ENCODE measurements around the gene ITPKC.

Gene ITPKC

DNA sequence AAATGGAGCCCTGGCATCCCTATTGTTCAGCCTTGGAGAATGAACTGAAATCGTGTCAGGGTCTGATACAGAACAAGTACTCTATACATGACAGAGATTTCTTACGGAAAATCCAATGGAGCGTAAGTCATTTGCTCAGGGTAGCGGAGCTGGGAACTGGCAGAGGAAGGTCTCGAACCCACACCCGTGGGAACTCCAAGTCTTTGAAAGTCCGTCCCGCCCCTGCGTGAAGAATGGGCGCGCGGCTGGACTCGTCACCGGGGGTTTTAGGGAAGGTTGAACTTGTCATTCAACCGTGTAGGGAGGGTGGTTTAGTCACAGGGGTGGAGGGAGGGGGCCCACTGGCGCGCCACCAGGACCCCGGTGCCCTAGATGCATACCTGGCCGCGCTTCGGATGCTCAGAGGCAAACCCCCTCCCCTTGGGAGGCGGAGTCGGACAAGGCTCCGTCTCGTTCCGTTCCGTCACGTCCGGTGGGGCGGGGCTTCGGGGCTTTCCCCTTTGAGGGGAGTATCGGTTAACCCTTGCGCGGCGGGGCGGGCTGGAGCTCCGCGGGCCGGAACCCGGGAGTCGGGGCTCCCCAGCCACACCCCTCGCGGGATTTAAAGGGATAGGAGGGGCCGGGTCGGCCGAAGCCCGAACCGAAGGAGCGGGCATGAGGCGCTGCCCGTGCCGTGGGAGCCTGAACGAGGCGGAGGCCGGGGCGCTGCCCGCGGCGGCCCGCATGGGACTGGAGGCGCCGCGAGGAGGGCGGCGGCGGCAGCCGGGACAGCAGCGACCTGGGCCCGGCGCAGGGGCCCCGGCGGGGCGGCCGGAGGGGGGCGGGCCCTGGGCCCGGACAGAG, at the start of gene ITPKC, which contains the start of gene COQ8B:
ITPKC (plus strand) TSS at position 631 of the 843 bp plus-strand sequence; CDS start at position 655, 24 bp downstream.
COQ8B (minus strand) TSS at position 405 of the 843 bp plus-strand sequence. CDS start 2,254 bp downstream, outside the sequence.
- DNase-seq, result peak; percentile 97 to 99

DNA sequence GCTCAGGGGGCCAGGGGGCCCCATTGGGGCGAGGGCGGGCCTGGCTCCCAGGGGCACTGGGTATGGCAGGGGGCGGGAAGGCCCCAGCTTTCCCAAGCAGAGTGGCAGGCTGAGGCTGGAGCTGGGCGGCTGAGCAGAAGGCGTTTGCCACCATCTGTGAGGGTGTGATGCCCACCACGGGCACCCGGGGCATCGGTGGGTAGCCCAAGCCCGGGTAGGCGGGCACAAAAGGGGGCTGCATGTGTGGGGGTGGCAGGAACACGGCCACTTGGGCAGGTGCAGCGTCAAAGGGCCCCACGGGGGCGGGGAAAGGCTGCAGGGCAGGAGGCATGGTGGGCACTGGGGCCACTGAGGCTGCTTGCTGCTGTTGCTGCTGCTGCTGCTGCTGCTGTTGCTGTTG, 49.3 kb upstream of the ITPKC start:
- no peak for DNase-seq

DNA sequence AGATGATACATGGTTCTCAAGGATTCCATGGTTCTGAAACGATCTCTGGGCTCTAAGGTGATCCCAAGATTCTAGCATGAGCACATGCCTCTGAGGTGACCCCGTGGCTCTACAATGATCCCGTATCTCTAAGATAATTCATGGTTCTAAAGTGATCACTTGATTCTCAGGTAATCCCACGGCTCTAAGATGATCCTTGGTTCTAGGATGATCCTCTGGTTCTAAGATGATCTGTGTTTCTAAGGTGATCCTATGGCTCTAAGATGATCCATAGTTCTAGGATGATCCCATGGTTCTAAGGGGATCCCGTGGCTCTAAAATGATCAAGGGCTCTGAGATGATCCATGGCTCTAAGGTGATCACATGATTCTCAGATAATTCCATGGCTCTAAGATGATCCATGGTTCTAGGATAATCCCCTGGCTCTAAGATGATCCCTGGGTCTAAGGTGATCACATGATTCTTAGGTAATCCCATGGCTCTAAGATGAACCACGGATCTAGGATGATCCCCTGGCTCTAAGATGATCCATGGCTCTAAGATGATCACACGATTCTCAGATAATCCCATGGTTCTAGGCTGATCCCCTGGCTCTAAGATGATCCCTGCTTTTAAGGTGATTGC, 47.8 kb upstream of the ITPKC start:
- no peak for DNase-seq

DNA sequence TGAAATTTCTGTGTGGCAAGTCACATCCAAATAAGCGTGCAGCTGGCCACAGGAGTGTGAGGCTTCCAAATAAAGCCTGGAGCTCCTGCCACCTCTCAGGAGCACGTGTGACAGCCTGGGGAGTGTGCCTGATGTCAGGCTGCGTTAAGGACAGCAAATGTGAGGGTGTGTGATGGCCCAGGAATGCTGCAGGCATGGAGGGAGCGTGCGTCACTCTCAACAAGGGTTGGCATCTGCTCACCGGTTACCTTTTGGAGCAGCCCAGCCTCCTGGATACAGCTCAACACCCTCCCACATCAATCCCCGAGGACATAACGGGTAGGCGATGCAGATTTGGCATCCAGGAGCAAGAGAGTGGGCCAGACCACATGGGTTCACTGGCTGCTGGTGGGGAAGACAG, 45.5 kb upstream of the ITPKC start:
- DNase-seq, result no peak

DNA sequence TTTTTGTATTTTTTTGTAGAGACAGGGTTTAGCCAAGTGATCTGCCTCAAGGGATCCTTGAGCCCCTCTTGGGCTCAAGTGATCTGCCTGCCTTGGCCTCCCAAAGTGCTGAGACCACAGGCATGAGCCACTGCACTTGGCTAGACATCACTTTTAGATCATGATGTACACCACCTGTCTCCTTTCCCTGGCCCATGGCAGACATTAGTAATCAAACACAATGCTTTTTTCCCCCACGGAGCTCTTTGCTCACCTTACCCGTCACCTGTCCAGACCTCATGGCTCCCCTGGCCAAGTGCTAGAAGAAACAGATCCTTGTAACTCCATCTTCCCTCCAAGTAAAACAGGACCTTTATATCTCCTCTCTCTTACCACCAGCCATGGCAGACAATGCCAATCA, 44.9 kb upstream of the ITPKC start:
- DNase-seq, result no peak

DNA sequence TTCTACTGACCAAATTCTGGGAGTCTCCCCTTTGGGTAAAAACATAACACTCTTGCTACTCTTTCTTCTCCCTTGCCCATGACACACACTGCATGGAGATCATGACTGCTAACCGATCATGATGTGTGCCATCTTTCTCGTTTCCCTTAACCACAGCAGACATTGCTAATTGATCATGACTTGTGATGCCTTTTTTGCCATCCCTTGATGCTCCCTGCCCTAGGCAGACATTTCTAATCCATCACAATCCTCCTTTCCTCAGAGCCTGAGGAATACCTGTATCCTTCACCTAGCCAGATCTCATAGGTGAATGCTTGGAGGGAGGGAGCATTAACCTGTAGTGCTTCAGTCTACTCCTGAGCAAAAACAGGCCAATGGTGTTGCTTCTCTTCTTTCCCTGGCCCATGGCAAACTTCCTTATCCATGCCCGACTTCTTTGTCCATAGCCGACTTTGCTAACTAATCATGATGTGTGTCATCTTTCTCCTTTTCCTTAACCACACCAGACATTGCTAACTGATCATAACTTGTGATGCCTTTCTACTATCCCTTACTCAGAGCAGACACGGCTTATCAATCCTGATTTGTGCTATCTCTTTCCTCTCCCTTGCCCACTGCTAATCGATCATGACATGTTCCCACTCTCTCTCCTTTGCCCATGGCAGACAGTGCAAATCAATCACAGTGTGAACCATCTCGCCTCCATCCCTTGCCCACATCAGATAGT, 44.2 kb upstream of the ITPKC start:
- no peak for DNase-seq

DNA sequence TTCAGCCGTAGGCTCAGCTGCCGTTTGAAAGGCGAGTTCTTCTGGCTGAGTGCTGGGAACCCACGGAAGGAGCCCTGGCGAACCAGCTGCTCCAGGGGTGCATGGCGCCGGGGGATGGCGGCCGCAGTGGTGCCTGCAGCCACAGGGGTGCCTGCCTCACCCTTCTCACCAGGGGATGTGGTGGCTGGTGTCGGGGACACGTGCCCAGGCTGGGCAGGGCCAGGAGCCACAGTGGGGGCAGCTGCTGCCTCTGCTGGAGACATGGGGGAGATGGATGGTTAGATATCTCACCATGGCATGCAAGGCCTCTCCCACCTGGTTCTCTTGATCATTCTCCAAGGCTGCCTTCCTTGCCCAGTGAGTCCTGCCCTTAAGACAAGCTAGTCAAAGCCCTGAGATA, 43.5 kb upstream of the ITPKC start:
- DNase-seq, result no peak

DNA sequence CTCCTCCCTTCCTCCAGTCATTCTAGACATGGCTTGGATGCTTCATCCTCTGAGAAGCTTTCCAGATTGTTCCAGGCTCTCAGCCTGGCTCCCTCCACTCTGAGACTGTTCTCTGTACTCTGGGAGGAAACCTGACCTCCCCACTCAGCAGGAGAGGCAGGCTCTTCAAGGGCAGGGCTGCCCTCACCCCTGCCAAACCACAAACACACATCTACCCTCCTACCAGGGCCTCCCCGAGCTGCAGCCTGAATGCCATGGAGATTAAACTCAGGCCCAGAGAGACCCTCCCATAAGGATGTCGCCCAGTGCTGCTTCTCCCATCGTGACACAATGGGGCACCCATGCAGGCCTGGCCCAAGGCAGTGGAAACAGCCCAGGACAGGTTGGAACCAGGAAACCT, 42.6 kb upstream of the ITPKC start:
- no peak for DNase-seq

DNA sequence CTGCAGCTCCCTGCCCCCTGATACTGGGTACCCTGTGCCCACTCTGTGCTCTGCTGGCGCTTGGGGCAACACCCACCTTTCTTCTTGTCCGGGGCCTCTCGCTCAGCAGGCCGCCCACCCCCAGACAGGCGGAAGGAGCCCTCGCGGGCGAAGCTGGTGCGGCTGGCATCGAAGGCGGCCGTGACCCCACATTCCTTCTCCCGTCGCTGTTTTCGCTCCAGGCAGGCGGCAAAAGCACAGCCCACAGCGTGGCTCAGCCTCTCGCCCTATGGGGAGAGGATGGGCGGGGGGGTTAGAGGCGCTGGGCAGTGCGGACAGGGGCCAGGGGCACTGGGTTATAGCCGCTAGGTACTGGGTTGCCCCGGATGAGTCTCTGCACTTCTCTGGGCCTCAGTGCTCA, 39.8 kb upstream of the ITPKC start:
- DNase-seq, result no peak

DNA sequence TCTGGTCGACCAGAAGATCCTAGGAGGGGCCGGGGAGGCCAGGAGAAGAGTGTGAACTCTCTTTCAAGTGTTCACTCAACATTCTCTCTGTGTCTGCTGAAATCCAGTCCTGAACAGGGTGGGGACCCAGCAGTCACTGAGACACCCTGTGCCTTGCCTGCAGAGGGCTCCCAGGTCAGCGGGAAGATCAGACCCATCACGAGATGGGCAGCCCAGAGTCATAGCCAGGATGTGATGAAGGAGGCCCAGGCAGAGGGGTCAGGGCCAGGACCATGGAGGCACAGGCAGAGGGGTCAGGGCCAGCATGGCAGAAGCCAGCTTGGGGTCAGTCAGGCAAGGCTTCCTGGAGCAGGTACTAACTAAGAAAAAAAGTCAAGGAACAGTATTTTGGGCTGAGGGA, 35.9 kb upstream of the ITPKC start:
- DNase-seq, result no peak

DNA sequence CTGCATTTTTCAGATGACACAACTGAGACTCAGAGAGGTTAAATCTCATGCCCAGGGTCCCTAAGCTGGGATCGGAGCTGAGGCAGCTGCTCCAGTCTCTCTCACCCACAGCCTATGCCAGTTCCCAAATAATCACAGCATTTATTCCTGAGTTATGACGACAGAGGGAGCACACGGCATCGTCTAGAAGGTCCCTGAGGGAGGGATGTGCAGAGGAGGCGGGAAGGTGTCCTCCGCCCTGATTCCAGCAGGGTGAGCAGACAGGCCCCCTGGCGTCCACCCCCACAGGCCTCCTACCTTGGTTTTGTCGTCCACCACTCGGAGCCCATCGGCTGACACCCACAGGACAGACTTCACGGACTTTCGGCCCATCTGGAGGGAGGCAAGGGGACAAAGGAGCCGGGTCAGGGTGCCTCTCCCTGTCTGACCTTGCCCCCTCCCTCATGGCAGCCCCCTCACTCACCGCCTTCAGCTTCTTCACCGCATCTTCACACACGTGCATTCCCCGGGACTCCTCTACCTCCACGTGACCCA, 34.4 kb upstream of the ITPKC start:
- DNase-seq, result no peak

DNA sequence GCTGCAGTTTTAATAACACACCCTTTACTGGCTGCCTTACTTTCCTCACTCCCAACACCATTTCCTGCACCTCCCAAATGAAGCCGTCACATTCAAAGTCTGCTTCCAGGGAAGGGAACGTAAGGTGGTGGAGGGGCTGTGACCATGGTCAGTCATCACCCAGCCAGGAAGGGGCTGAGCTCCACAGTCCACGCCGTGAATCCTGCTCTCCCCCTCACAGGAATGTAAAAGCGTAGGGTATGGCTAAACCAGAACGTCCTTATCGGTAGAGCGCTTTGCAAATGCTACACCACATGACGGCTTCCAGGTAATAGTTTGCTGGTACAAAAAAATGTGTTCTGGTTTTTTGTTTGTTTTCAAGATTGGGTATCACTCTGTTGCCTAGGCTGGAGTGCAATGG, 33.5 kb upstream of the ITPKC start:
- DNase-seq, result no peak

DNA sequence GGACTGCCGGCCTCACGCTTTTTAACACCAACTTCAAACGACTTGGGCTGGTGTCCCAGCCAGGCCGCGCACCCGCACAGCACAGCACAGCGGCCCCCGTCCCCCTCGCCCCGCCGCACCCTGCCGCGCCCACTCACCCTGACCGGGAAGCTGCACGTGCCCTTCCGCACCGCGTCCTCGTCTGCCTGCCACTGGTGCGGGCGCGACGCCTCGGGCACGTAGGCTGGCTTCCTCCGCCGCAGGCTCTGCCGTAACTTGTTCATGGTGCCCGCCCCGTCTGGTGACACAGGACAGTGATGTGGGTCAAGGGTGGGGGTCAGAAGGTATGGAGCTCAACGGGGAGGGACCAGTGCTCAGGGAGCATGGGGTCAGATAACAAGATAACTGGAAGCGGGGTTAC, 32.6 kb upstream of the ITPKC start:
- DNase-seq, result no peak

DNA sequence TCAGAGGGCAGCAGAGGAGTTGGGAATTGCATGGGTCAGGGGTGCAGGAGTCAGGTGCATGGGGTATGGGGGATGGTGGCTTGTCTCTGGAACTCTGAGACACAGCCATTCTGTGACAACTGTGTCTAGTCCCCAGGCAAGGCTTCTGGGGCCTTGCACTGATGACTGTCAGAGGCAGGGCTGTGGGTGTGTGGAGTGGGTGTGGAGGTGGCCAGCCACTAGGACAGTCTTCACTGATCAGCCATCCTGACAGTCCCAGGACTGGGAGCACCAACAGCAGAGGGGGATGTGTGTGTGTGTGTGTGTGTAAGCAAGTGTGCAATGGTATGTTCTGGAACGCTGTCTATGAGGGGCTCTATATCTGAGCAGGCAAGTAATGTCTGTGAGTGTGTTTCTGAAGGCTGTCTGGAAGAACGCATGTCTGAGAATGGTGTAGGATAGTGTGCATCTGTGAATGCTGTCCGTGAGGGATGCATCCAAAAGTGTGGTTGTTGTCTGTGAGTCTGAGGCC, 31.8 kb upstream of the ITPKC start:
- no peak for DNase-seq

DNA sequence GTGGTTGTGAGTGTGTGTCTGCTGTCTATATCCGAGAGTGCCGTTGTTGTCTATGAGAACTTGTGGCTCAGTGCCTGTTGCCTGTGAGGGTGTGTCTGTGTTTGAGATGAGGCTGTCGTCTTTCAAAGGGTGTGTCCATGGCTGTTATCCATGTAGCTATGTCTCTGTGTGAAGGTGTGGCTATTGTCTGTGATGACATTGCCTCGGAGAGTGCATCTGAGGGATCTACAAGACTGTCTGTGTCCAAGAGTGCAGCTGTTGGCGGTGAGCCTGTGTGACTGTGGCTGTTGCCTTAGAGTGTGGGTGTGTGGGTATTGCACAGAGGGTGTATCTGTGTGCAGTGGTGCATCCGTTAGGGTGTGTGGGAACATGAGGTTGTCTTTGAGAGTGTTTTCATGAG, 31.3 kb upstream of the ITPKC start:
- no peak for DNase-seq

DNA sequence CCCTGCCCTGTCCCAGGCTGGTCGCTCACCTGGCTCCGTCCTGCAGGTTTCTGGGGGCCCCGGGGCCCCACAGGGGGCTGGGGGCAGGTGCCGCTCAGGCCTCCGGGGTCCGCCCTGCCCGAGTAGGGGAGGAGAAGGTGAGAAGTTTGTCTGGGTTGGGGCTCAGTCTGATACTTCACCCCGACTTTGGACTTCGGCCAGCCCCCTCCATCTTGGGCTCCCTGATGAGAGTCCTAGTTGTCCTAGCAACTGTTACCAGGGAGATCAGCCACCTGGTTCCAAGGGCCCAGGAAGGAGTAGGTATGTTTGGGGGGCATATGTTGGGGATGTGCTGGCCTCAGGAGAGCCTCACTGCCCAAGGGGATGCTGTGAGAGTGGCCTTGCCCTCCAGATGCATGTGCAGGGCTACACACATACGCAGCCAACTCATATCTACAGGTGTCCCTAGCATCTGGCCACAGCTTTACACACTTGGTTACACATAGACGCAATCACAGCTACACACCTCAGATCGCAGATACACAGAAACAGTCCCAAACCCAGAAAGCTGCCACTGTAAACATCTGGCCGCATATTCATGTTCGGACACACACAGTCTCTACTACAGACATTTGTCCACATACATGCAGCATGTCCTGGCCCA, 29.9 kb upstream of the ITPKC start:
- no peak for DNase-seq

DNA sequence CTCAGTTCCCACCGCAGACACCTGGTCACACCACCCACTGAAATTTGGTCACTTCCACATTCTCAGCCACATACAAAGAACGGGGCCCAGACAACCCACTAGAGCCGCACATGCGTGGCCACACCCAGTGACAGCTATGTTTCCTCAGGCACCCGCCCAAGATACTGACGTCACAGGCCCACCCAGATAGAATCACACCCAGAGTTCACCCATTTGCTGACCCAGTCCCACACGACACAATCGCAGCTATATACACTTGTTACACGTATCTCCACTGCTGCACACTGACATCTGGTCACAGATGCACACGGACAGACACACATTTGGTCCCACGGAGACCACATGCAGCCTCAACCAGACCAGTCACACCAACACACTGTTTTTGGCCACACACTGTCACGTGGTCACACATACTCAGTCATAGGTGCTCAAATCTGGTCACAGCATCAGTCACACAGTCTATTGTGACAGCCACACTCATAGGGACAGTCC, 29.3 kb upstream of the ITPKC start:
- no peak for DNase-seq

DNA sequence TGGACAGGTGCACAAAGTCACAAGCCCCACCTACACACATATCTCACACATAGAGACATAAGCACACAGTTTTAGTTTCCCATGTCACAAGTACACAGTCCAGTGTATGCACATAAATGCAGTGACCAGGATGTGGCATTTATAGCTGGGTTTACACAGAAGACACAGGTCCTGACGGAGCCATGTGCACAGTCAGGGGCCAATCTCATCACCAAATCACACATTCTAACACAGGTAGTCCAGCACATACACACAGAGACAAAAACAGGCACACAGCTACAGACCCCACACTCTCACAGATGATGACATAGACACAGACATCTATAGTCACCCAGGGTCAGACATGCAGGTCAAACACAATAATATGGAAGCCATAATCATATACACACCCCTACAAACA, 28.6 kb upstream of the ITPKC start:
- DNase-seq, result no peak

DNA sequence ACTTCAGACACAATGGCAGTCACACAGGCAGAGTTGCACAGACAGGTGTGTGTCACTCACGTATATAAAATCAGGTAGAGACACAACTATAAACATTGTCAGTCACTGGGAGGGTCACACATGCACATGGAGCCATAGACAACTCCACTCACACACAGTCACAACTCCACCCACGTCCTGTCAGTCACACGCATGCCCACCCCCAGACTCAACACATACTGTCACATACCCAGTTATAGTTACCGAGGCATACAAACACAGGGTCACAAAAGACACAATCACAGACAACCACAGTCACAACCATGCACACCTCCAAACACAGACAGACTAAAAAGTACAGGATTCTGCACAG, 27.9 kb upstream of the ITPKC start:
- no peak for DNase-seq

DNA sequence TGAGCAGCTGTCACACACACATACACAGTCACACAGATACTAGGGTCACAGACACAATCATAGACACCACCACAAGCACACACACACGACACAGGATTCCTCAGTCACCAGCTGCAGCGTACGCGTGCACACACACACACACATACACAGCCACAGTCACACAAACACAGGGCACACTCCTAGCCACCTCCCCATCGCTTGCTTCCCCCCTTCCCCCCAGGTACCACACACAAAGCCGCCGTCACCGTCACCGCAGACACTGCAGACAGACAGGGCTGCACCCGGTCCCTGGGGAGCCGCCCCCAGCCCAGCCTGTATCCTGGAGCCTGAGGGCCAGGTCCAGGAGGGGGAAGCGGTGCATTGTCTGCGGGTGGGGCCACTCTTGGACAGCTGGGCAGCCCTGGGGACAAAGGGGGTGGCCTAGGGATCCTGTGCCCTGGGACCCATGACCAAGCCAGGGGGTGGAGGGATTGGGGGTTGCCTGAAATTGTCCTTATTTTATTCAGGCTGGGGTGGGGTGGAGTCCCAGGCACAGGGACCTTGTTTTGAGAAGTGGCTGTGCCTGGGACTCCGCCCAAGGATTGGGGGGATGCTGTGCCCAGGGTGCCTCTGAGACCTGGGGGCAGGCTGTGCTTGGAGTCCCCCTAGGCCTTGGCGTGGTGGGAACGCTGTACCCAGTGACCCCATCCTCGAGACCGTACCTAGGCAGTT, 27.4 kb upstream of the ITPKC start:
- no peak for DNase-seq

DNA sequence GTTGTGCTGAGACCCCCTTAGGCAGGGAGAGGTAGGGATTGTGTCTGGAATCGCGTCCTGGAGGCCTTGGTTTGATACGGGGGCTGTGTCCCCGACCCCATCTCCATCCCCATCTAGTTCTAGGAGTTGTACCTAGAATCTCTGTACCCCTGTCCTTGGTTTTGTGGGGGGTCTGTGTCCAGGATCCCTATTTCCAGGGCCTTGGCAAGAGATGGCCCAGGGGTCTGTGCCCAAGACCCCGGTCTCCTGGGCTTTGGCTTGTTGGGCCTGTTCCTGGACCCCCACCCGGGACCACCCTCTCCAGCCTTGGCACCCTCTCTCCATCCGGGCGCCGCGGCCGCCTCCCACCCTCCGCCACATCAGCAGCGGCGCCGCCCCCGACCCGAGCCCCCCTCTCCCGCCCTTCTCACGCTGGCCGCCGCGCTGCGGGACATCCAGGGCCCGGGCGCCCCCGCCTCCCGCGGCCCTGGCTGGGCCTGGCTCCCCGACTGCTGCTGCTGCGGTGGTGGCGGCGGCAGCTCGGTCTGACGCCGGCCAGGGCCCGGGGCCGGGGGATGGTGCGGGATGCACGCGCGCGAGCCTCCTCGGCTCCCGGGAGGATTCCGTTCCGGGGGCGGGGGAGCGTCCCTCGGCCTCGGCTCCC, 26.7 kb upstream of the ITPKC start, which contains the start of gene NUMBL:
NUMBL (minus strand) TSS at position 602 of the 643 bp plus-strand sequence; CDS start at position 434, 168 bp downstream.
- DNase-seq, result no peak

Data from NCI-H446 (cell line).